ENCODE measurements around the gene PSORS1C2.
"Not testable (repeated sequence)": the region's sequence is repeated elsewhere in the genome, so short reads cannot be mapped to it uniquely, and the experiment has no call there.

Gene PSORS1C2

GRCh38 chr6:31165064-31165832, 26.4 kb upstream of the PSORS1C2 start:
- not testable (repeated sequence) for DNase-seq

- not testable (repeated sequence) for DNase-seq
Observed at GRCh38 chr6:31164475-31165063, 25.7 kb upstream of the PSORS1C2 start.

- DNase-seq, result no peak
Observed at GRCh38 chr6:31163922-31164321, 25.1 kb upstream of the PSORS1C2 start.

GRCh38 chr6:31162463-31163165, 23.7 kb upstream of the PSORS1C2 start:
- no peak for DNase-seq

GRCh38 chr6:31161216-31162126, 22.6 kb upstream of the PSORS1C2 start:
- DNase-seq, result no peak

GRCh38 chr6:31158863-31159855, 20.3 kb upstream of the PSORS1C2 start:
- no peak for DNase-seq

- DNase-seq, result peak; percentile 99
Observed at GRCh38 chr6:31158140-31158862, 19.4 kb upstream of the PSORS1C2 start, which contains the start of gene TCF19. TSS of gene TCF19 (plus strand) at chr6:31158589. CDS start at chr6:31159470, 881 bp downstream.

- no peak for DNase-seq
Observed at GRCh38 chr6:31157513-31158139, 18.8 kb upstream of the PSORS1C2 start, which contains the start of gene CCHCR1. TSS of gene CCHCR1 (minus strand) at chr6:31157802. CDS start at chr6:31157600, 202 bp downstream.

- DNase-seq, result no peak
Observed at GRCh38 chr6:31156641-31157040, 17.8 kb upstream of the PSORS1C2 start.

- no peak for DNase-seq
Observed at GRCh38 chr6:31154436-31154835, 15.6 kb upstream of the PSORS1C2 start.

- DNase-seq, result no peak
Observed at GRCh38 chr6:31152781-31153180, 13.9 kb upstream of the PSORS1C2 start.

GRCh38 chr6:31149827-31150447, 11.1 kb upstream of the PSORS1C2 start:
- DNase-seq, result no peak

- no peak for DNase-seq
Observed at GRCh38 chr6:31145386-31145785, 6.5 kb upstream of the PSORS1C2 start.

- DNase-seq, result no peak
Observed at GRCh38 chr6:31144970-31145340, 6.1 kb upstream of the PSORS1C2 start.

- DNase-seq, result no peak
Observed at GRCh38 chr6:31144296-31144969, 5.6 kb upstream of the PSORS1C2 start.

- no peak for DNase-seq
Observed at GRCh38 chr6:31143148-31143547, 4.3 kb upstream of the PSORS1C2 start.

GRCh38 chr6:31142361-31142761, 3.5 kb upstream of the PSORS1C2 start:
- DNase-seq, result no peak

GRCh38 chr6:31140643-31141042, 1.8 kb upstream of the PSORS1C2 start:
- no peak for DNase-seq

- DNase-seq, result no peak
Observed at GRCh38 chr6:31139599-31139998, 733 bp upstream of the PSORS1C2 start.

Data from central memory CD4-positive, alpha-beta T cell (primary cell).